SH-SY5Y (cell line): ENCODE data around the gene MAST2.

Source experiments
- GATA2 ChIP-seq: IDR thresholded peaks from 2 replicates; pipeline ENCODE4 v1.6.1; 2011; ENCODE audit warnings: mild to moderate bottlenecking, low read depth, low read length
- GATA3 ChIP-seq: IDR thresholded peaks from 2 replicates; pipeline ENCODE4 v1.6.1; 2011; ENCODE audit warnings: low read depth, mild to moderate bottlenecking, low read length, moderate library complexity

GRCh38 chr1:46080257-46080656 is 276.8 kb downstream of the MAST2 start:
- TF ChIP-seq GATA2 (no peak), GATA3 (no peak)
